Measurements from ENCODE around the gene PNCK.

The PNCK gene

DNA sequence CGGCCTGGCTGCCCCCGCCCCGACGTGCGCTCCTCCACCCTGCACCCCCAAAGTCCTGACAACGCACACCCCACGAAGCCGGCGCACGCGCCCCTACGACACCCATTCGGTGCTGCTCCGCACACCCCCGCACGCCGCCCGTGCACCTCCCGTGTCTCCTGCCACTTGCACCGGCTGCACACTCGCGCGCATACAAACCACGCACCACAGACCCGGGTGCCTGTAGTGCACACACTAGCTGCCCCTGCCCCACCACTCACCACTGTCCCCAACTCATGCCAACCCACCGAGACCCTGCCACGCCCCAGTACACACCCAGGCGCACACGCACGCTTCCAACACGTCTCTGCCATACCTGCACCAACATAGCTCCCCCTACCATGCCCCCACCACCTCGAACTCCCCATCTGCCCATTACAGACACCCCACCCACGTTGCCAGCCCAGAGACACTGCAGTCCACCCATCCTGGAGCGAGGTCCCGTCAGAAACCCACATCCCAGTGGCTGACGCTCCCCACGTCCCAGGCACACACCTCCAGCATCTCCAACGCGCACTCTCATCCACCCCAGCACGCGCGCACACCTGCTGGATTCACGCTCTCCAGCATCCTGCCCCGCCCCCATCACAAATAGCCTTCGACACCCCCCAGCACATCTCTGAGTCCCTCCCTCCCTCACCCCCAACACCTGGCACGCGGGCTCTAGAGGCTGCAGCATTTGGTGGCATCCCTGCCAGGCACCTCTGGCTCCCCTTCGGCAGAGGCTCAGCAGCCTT is 30.8 kb downstream of the PNCK start:
- DNase-seq (ENCODE audit: extremely low read depth in 1 of 2, low read depth in 1 of 2) = no peak

DNA sequence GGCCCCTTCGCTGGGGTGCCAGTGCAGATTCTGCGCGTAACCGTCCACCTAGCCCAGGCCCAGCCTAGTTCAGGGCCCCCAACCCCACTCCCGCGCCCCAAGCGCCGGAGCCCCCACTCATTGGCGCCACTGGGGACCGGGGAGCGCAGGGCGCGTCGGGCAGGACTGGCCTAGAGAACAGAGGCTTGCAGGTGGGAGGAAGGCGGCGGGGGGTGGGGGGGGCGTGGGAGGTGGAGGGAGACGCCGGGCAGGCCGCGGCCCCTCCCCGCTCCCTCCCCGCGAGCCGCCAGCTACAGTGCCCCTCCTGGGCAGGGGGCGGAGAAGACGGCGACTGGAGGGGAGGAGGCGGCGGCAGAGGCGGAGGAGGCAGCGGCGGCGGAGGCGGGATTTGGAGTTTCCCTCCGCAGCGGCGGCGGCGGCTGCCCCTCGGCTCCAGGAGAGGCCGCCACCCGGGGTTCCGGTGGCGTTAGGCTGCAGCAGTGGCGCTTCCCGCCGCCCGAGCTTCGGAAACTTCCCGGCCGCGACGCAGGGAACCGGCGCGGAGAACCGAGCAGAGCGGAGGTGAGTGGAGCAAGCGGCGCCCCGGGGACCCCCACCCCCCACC is 31.5 kb downstream of the PNCK start:
- DNase-seq (ENCODE audit: extremely low read depth in 1 of 2, low read depth in 1 of 2) = no peak

DNA sequence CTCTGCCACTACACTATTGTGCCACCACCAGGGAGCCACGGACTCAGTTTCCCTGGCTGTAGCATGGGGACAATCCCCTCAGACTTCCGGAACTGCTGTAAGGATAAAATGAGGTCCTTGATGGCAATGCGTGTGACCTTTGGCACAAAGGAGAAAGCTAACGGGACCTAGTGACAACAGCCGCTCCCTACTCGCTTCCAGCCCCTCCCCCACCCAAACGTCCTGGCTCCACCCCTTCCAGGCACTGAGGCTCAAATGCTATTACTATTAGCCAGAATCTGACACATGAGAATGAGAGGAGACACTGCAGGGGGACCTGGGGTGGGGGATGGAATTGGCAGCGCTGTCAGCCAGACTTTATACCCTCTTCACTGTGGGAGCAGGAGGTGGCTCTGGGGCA is 32.0 kb downstream of the PNCK start:
- no peak for DNase-seq (ENCODE audit: extremely low read depth in 1 of 2, low read depth in 1 of 2)

DNA sequence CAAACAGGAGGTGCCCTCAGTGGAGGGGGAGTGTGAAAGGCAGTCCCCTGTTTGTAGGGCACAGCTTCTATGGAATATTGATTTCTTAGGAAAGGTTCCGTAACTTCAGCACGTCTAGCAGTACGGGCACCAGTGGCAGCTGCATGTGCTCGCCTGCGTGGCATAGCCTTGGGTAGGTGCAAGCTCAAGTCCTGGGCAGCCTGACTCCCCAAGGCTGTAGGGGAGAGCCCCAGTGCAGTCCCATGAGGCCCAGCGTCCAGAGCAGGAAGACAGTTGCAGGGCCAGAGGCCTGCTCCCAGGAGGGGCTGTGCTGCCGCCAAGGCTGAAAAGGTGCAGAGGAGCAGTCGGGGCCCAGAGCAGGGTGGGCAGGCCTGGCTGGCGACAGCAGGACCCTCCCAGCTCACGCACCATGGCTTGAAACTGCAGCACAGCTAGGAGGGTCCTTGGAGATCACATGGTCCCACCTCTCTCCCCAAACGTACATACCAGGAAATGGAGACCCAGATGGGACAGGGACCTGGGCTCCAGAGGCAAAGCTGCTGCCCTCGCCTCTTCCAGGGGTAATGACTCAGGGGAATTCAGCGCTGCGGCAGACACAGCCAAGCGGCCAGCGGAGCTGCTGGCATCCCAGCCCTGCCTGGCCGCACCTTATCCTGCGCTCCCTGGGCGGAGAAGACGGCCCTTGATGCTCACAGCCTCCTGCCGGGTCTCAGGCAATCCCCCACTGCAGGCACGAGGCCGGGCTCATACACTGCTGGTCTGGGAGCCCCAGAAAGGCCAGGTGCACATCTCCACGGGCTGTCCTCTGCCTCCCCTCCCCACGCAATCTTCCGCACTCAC is 32.7 kb downstream of the PNCK start:
- DNase-seq (ENCODE audit: extremely low read depth in 1 of 2, low read depth in 1 of 2) = no peak

DNA sequence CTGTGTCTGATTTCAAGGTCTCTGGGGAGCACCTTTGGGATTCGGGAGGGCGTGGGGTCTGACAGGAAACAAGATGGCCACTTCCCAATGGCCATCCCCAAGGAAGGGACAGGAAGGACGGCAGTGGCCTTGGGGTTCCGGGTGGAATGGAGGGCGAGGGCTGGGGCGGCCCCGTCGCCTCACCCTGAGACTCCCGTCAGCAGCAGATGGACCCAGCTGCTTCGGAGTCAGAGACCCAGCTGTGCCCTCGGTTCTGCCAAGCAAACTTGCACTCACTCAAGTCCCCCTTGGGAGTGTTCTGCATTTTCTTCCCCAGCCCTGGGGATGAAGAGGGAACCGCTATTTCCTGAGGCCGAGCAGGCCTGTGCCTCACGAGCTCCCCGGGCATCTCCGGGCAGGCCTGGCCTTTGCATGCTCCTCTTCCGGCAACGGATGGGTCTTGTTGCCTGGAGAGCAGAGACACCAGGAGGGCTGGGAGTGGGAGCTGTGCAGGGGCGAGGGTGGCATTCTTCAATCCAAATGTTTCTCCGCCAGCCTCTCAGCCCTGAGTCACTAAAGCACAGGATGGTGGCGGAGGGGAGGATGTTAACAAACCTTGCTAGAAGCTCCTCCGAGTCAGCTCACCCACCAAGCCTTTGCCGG is 33.4 kb downstream of the PNCK start:
- DNase-seq (ENCODE audit: extremely low read depth in 1 of 2, low read depth in 1 of 2) = no peak

DNA sequence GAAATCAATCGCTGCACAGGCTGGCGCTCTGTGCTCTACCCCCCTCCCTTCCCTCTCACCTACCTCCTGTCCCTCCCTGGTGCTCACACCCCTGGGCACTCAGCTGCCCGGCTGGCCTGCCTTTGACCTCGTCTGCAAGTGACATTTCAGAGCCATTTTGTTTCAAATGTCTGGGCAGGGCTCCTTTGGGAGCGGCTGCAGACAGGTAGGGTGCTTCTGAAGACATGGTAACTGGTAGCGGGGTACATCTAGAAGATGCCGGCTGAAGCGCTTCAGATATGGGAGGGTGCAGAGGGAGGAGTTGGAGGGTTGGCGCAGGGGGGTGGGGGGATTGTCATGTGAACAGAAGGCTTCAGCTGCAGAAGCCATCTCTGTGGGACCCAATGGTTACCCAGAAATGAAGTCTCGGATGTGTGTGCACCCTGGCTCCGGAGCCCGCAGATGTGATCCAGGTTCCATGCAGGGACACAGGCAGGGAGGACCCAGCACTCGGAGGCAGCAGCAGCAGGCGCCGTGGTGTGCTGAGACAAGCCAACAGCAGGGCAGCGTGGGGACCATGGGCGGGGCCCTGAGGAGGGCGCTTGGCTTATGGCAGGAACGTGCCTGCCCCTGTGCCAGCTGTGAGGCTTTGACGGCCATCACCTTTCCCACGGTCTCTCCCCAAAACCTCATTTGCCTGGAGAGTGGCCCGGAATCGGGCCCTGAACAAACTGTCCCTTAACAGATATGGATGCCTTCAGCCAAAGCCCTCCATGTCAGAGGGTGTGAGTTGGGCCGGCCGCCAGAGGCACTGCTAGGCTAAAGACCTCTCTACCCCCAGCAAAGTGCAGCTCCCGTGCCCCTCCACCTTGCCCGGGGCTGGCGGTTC is 34.2 kb downstream of the PNCK start:
- no peak for DNase-seq (ENCODE audit: extremely low read depth in 1 of 2, low read depth in 1 of 2)

DNA sequence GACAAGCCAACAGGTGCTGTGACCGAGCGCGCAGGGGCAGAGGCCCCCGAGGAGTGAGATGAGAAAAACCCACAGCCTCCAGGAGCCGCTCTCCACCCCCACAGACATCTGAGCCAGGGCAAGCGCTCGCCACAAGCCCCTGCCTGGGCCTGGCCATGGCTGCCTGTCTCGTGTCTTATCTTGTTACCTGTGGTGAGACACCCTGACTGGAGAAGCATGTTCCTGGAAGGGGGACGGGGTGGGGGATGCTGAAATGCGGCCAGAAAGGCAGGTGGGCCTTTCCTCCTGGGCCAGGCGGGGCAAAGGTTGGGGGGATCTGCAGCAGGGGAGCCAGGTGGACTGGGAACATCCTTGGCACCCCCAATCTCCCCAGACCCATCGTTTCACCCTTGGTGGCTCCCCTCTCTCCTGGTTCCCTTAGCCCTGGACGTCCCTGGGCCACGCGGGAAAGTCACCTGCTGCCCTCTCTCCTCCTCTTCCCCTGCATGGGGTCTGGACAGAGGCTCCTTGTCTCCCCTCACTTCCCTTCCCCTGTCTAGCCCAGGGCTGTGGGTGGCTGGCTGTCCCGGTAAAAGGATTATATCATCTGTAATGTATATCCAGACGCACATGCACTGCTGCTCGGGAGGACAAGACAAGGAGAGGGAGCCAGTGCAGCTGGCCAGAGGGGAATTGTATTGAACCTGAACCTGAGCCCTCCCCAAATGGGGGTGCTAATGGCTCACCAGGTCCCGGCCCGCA is 35.0 kb downstream of the PNCK start:
- DNase-seq (ENCODE audit: extremely low read depth in 1 of 2, low read depth in 1 of 2) = no peak

DNA sequence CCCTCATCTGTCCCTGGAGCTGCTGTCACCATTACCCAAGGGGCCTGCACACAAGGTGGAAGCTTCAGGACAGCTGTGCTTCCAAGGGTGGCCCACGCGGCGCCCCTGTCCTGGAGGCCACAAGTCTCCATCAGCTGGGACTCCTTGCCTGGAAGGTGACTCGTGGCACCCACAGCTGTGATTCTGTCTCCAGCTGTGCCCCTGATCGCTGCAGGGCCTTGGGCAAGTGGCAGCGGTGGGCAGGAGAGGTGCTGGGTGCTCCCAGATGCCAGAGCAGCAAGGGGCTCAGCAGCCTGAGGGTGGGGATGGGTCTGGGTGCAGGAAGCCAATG is 35.6 kb downstream of the PNCK start:
- DNase-seq (ENCODE audit: extremely low read depth in 1 of 2, low read depth in 1 of 2) = no peak

DNA sequence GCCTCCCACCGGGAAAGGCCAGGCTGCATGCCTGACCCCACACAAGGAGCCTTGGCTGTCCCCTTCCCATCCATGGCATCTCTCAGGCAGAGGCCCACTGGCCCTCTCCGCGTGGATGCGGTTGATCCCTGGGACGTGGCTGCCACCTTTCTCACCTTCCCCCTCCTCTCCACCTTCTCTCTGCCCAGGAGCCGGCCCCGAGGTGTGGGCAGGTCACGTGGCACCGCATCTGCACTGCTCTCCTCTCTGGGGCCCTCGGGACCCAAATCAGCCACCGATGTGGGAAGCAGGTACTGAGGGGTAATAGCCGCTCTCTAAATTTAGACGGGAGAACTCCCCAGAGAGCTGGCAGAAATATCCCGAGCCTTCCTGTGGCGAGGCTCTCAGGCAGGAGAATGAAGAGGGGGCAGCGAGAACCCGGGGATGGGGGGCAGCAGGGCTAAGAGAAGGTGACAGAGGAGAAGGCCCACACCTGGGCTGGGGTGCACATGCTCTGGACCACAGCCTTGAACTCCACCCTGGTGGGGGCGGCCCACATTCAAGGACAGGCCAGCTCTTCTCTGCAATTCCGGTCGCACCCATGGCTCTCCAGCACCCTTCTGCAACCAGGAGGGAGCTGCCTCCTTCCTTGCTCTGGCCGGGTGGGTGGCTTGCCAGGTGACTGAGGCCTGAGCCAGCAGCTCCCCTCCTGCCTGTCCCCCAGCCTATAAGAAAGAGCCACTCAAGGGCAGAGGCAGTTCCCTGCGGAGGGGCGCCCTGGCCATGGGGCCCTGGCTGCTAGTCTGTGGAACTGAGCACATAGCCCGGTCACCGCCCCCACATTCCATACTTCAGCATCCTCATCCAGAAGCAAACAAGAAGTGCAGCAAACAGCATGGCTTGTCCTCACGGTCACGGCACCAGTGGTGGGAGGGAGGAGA is 36.2 kb downstream of the PNCK start:
- no peak for DNase-seq (ENCODE audit: extremely low read depth in 1 of 2, low read depth in 1 of 2)

DNA sequence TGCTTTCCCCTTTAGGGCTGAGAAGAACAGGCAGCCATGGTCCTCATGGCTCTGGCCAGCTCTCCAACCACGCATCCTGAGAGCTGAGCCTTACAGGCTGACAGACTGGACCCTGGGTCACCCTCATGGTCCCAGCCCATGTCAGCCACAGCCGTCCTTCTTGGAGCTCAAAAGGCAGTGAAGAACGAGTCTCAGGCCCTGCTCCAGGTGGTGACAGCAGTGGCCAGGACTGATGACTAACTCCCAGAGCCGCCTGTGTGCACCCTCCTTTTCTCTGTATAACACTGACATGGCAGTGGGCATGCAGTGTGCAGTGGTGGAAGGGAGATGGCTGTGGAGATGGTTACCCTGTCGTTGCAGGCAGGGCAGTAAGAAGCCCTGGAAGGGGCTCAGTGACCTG is 36.9 kb downstream of the PNCK start:
- DNase-seq (ENCODE audit: extremely low read depth in 1 of 2, low read depth in 1 of 2) = no peak

DNA sequence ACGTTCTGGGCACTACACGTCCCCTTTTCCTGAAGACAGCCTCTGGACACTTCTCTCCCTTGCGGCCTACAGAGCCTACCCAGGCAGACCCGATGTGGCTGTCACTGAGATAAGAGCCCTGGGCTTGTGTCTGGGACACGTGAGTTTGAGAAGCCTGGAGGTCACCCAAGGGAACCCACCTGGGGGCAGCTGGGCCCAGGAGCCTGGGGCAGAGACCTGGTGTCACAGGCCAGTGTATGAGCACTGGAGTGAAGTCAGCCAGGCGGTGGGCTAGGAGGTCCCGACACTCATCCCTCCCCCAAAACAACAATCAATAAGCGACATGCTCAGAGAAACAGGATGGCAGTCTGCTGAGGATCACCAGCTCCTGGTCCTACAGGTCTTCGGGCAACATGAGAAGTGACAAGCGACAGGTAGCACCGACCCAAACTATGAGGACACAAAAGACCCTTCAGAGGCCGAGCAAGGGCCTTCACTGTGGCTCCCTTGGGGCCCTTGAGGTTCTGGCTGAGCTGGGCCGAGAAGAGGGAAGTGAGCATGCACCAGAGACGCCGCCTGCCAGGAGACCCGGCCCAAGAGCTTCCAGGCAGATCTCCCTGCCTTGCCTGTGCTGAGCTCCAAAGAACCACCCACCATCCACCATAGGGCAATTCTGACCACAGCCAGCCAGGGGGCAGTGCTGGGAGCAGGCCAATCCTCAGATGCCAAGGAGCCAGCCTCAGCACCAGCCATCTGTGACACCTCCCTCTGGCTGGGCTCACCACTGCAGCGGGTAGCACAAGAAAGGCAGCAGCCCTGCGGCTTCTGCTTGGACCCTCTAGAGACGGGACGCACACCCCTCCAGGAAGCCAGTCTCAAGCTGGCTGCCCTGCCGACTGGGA is 37.6 kb downstream of the PNCK start:
- DNase-seq (ENCODE audit: extremely low read depth in 1 of 2, low read depth in 1 of 2) = peak in 1 of 2 donors; percentile 9

DNA sequence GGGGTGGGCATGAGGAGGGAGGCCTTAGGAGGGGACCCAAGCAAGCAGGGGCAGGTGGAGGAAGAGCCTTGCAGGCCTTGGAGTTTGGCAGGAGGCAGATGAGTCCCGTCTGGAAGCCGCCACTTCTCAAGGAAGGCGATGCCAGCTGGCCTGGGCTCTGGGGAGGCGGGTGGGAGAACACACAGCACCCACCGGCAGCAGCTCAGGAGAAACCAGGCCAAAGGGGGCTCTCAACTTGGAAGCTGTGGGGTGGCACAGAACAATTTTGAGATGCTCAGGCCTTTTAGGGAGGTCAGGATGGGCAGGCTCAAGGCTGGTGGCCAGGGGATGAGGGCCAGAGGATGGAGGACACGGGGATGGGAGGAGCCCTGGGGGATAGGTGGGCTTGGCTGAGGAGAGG is 38.2 kb downstream of the PNCK start:
- DNase-seq (ENCODE audit: extremely low read depth in 1 of 2, low read depth in 1 of 2) = no peak

DNA sequence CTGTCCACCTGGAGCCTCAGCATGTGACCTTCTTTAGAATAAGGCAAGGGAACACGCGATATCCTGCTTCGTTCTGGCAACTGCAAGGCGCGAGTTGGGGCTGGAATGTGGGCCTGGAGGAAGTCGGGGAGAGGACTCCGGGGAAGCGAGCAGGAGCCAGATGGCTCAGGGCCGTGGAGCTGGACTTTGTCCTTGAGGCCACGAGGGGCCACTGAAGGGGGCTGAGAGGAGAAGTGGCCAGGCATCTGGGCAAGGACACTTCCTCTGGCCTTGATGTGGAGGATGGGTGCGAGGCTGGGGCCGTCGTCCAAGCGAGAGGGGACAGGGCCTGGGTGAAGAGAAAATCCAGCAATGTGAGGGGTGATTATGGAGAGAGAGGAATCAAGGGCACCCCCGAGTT is 38.8 kb downstream of the PNCK start:
- no peak for DNase-seq (ENCODE audit: extremely low read depth in 1 of 2, low read depth in 1 of 2)

DNA sequence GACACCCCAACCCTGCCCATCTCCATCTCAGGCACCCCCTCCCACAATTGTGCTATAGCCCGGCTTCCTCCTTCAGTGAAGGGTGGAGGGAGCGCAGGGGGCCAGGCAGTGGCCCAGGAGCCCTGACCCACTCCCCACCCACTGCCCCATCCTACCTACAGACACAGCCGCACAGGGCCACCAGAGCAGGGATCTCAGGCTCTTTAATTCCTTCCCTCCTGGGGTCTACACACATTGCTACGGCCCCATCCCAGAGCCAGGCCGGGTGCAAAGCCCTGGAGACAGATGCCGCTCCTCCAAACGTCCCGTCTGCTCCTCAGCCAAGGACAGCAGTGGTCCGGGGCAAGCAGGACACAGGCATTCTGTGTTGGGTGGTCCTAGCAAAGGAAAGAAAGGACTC is 39.4 kb downstream of the PNCK start:
- no peak for DNase-seq (ENCODE audit: extremely low read depth in 1 of 2, low read depth in 1 of 2)

DNA sequence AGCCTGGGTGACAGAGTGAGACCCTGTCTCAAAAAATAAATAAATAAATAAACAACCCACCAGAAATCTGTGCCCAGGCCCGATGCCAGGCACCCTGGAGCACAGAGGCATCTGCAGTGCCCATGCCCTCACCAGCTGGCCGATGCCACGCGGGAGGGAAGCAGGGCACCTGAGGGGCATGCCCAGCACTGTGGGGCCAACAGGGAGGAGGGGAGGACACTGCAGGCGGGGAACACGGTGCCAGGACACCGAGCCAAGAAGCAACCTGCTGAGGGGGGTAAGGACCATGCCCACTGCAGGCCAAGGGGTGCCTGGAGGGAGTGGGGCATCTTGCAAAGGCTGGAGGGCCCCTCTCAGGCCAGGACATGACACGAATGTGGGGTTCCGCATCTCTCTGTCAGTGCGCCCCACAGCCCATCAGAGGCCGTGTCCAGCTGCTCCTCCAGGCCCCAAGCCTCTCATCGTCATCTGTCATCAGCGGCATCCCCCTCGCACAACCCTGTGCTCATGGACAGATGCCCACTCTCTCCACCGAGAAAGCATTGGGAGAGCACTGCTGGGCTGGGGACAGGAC is 39.9 kb downstream of the PNCK start:
- no peak for DNase-seq (ENCODE audit: extremely low read depth in 1 of 2, low read depth in 1 of 2)

DNA sequence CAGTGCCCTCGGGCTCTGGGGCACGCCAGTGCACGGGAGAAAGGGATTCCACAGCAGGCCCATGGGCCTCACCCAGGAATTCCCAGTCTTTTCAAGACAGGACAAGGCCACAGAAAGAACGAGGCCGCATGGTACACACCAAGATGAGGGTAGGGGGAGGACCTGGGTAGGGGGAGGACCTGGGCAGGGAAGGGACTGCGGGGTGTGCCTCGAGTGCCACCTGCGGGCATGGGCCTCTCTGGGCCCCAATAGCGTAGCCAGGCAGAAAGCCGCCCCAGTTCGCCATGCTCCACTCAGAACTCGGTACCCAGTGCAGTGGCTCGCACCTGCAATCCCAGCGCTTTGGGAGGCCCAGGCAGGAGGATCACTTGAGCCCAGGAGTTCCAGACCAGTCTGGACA is 40.6 kb downstream of the PNCK start:
- no peak for DNase-seq (ENCODE audit: extremely low read depth in 1 of 2, low read depth in 1 of 2)

DNA sequence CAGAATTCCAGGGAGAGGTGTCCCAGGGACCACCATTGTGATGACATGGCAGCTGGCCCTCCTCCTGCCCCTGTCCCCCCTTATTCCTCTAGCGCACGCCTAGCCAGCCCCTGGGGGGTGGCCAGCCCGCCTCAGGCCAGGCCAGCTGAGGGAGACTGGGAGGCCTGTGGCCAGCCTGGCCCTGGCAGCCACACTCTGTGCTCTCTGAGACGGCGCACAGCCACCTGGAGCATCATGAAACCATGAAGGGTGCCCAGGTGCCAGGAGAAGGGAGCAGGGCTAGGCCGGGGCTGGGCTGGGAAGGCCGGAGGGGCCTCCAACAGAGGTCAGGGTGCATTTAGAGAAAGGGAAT is 41.0 kb downstream of the PNCK start:
- no peak for DNase-seq (ENCODE audit: extremely low read depth in 1 of 2, low read depth in 1 of 2)
